ENCODE measurements around the gene CPSF2.

The CPSF2 gene

DNA sequence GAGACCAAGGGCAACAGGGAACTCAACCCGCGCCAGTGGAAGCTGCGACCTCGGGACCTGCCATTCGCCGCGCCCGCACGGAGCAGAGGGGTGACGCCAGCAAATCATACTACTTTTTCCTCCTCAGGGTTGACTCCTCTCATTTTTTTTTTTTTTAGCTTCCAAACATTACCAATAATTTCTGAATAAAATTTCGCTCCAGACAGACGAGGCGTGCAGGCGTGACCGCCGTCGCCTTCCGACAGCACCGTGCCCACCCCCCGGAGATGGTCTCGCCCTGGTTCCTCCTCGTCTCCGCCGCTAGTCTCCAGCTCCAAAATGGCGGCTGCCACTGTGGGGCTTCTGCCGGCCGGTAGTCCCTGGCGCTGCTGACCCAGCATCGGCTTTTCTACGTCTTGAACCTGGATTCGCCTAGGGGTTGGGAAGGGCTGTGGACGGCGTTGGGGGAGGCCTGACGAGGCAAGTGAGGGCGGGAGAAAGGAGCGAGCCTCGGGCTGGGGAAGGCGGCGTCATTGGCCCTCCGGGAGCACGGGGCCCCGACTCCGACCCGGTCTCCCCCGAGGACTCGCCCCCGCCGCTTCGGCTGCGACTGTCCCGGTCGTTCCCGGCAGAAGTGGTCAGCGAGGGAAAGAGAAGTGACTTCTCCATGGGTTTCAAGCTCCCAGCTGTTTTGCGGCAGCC lies at the start of gene CPSF2, which contains the start of gene NDUFB1:
CPSF2 (plus strand) TSS at position 300 of the 681 bp plus-strand sequence. CDS start 9,016 bp downstream, outside the sequence.
NDUFB1 (minus strand) TSS at position 37 of the 681 bp plus-strand sequence. CDS start 4,069 bp downstream, outside the sequence.
- peak; percentile 72 for DNase-seq

DNA sequence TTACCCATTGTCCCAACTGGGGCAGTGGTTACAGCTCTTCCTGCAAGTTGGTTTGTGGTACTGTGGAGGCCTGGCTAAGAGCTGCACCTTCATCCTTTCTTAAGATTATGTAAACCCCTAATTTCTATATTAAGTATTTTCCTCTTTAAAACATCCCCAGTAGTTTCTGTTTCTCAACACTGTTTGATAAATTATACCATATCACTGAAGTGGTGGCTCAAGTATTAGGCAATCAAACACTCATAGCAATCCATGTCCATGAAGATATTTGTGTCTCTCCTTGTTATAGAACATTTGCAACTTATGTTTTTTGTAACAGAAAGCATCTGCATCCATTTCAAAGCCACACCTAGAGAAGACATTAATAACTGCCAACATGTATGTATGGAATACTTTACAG lies 47.2 kb upstream of the CPSF2 start:
- no peak for DNase-seq

DNA sequence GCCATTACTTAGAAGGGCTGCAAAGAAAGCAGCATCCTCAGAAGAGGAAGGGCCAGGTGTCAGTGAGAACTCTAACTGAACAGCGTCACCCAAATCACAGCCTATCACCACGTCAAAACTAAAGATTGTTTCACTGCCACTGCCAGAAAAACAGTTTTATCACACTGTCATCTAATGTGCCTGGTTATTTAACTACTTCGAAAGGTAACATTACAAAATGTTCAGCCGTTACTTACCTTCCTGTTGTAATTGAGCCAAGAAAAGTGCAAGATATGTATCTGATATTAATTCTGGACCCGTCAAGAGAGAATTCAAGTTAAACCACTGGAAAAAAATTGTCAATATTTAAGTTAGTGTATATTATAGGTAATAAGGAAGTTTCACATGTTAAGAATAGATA lies 33.3 kb upstream of the CPSF2 start:
- no peak for DNase-seq

DNA sequence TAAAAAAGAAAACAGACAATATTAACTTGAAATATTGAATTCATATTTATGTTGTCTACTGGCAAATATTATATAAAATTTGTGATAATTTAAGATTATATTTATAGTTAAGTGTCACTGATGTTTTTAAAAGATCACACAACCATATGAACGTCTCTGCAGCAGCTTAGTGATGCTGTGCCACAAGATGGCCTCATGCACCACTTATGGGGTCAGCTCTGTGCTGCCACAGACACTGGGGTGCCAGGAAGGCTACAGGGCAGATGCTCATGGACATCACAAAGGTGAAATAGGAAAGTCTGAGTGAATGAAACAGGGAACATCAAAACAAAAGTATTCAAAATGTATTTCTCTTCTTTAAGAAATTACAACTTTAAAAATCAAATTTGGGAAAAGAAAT lies 28.4 kb upstream of the CPSF2 start:
- no peak for DNase-seq

DNA sequence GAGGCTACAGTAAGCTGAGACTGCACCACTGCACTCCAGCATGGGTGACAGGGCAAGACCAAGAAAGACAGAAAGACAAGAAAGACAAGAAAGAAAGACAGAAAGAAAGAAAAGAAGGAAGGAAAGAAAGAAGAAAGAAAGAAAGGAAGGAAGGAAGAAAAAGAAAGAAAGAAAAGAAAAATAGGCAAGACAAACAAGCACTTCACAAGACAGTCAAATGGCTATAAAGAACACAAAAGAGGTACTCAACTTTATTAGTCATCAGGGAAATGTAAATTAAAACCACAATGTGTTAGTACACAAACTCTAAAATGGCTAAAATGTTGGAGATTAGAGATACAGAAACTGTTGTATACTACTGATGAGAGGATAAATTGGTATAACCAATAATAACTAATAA lies 22.0 kb upstream of the CPSF2 start:
- DNase-seq = no peak

DNA sequence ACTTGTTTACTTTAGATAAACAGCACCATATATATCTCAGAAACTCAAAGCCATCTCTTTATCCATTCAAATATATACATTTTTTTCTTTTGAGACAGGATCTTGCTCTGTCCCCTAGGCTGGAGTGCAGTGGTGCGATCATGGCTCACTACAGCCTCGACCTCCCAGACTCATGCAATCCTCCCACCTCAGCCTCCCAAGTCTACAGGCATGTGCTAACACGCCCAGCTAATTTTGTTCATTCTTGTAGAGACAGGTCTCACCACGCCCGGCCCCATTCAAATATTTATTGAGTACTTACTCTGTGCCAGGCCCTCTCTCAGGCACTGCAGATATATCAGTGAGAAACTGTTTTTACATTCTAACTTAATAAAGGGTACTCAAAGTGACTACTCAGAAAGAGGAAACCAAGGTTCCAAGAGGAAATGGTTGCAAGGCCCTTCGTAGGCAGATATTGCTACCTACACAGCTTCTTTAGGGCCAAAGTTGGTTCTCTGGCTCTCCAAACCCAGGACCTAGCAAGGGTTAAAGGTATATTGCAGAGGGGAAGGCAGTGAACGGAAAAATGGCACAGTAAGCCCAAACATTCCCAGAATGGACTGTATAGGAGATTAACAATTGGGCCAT lies 18.3 kb upstream of the CPSF2 start:
- no peak for DNase-seq

DNA sequence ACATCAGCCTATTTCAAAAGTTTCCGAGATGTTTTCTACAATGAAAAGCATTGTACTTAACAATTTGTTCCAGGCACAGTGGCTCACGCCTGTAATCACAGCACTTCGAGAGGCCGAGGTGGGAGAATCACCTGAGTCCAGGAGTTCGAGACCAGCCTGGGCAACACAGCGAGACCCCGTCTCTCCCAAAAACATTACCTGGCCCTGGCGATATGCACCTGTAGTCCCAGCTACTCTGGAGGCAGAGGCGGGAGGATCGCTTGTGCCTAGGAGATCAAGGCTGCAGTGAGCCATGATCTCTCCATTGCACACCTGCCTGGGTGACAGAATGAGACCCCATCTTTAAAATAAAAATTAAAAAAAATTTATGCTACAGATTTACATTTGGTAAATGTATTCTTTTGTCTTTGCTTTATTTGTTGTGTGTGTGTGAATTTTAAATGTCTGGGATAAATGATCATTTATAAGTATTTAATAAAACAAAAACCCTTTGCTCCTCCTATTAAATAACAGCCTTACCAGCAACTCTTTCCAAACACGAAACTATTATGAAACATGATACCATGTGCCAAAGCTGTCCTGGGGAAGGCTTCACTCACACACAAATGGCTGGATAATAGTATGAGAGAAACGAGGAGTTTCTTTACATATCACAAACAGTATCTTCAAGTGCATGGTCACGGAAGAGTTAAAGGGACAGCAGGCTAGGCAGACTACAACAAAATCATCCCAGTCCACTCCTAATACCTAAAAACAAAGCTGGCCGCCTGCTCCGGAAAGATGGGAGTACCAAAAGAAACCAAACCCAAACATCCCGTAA lies 16.5 kb upstream of the CPSF2 start:
- DNase-seq = no peak

DNA sequence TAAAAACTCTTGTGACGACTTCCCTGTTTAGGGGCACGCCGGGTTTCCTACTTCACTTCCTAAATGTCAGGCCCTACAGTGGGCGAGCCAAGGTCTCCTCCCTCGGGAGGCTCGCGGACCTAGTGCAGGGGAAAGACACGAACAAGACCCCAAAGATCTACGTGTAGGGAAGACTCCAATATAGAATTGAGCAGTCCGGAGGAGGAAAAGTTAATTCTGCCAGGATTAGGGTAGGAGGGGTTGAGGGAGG lies 16.0 kb upstream of the CPSF2 start:
- no peak for DNase-seq

DNA sequence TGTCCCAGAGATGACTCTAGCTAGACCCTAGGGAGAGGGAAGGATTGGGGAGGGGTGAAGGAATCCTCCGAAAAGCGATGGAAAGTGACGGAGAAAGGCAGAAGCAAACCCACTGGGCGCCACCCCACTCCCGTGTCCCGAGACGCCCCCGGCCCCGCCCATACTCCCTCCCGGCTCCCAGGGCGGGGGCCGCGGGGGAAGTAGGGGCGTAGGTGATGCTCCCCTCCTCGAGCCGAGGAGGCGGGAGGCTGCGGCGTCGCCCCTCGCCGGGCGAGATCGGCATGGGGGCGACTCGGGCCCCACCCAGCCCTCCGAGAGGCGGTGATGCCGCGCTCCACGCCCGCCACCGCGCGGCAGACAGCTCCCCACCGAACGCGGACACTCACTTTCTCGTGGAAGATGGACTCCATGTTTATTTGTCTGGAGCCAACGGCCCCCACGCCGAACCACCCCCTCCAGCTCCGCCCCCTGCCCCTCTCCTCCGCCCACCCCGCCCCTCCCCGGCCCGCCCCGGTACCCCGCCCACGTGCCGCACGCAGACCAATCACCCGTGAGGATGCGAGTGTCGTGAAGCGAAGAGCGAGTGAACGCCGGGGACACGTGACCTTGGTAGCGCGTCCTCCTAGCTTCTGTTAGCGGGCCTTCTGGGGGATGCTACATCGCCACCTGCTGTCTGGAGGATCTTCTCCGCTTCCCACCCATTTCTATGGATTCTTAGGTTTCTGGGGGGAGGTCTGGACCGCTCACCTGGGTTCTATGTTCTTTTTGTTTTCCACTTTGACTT lies 15.4 kb upstream of the CPSF2 start, which contains the start of gene ATXN3:
ATXN3 (minus strand) TSS at position 440 of the 784 bp plus-strand sequence; CDS start at position 410, 30 bp downstream.
- peak; percentile 97 for DNase-seq

DNA sequence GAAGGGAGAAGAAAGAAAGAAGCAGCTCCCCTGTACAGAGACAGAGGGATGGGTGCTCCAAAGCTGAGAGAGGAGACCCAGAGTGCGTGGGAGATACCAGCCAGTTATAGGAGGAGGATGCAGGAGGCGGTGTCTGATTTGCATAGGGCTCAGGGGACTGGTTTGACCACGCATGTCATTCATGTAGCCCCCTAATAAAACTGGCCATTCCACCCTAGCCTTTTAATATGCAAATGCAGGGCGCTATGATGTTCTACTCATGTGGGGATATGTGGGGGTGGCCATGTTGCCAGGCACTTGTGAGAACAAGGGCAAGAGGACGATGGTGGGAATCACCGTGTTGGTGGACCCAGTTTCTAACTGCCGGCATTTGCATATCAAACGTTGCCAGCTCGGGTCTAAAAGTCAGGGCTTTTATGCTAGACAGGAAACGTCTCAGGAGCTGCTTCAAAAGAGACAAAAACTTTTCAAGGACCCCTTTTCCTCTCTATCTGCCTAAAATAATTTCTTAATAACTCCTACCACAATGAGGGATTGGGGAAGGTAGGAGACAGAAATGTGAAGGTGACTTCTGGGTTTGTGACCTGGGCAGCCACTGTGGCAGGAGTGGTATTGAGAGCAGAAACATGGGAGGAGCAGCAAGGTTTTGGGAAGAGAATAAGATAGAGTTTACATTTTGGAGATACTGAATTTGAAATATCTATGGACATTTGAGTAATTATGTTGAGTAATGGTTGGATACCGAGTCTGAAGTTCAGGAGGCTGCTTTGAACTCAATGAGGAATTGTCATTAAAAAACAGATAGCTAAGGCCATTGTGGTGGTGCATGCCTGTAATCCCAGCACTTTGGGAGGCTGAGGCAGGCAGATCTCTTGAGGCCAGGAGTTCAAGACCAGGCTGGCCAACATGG lies 13.2 kb upstream of the CPSF2 start:
- DNase-seq = peak; percentile 6

DNA sequence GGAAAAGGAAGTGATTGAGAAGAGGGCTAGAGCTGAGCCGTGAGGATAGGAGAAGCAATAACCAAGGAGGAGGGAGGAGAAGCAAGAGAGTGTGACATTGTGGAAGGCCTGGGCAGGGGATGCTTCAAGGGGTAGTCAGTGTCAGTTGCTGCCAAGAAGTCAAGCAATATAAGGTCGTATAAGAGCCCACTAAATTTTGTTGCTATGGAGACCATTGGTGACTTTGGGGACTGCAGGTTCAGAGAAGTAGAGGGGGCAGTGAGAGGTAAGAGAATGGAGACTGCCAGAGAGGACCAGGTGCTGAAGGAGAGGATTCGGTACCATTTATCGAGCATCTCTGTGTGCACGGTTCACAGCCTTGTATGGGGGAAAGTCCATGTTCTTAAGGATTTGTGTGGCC lies 12.3 kb upstream of the CPSF2 start:
- DNase-seq = no peak

DNA sequence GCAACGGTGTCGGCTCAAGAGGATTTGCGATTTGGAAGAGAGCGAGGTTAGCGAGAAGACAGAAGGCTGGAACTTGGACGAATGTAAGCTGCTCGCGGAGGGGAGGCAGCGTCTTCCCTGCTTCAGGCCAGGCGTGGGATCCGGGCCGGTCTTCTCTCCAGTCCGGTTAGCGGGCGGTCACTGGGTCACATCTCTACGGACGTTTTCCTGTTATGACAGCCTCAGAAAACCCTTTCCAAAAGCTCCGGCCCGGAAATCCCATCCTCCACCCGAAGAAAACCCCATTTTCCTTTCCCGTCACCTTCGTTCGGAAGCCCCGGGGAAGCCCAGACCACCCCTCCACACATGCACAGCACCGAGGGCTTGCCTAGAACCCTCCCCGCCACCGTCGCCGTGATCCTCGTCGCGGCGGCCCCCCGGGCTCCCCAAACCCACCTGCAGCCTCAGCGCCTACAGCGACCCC lies 531 bp upstream of the CPSF2 start:
- no peak for DNase-seq

DNA sequence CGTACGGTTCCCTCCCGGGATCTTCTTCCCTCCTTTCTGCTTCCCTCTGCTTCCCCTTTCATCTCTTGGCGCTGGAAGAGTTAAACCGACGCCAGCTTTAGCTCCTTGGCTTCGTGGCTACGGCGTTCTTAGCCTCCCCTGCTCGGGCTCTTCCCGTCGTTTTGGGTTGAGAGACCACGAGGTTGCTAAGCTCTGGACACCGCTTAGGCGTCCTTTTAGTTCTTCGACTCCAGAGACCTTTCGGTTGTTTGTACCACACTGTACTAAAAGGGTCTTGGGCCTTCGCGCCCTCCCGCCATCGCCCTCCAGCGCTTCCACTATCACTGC lies 545 bp downstream of the CPSF2 start:
- DNase-seq = peak; percentile 12

DNA sequence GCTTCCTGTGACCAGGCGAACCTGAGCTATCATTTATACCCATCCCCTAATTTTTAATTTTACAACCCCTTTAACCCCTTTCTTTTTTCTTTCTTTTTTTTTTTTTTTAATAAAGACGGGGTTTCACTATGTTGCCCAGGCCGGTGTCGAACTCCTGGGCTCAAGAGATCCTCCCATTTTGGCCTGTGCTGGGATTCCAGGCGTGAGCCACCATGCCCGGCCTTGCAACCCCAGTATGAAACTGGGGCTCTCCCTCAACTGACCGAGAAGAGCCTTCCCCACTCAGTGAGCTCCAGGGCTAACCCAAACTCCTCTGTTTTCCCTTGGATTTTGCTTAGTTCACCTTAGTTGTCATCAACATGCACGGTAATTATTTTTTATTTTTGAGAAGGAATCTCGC lies 992 bp downstream of the CPSF2 start:
- no peak for DNase-seq

DNA sequence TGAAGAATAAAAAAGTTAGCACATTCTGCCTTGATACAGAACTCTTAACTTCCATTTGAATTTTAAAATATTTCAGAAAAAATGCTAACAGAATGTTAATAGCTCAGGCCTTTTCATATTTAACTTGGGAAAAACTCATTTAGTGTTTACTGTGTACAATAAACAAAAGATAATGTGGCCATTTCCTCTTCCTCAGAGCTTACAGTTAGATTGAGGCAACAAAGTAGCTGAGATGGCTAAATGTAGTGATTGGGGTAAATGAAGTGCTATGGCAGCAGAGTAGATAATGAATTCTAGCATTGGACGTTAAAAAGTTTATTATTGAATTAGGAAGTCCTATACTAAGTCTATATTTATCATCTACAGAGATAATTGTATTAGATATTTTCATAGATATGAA lies 12.7 kb downstream of the CPSF2 start:
- no peak for DNase-seq

DNA sequence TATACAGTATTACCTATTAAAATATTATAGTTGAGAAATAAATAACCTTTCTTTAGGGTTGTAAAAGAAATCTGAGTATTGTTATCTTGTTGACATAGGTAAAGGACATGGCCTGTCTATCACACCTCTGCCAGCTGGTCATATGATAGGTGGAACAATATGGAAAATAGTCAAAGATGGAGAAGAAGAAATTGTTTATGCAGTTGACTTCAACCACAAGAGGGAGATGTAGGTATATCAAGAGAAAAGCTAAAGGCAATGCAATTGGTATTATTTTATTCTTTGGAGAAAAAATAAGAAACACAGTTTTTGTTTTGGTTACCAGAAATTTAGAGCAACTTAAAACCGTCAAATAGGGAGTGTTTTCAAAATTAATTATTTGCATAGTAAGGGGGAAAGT lies 13.5 kb downstream of the CPSF2 start:
- peak; percentile 39 for DNase-seq

DNA sequence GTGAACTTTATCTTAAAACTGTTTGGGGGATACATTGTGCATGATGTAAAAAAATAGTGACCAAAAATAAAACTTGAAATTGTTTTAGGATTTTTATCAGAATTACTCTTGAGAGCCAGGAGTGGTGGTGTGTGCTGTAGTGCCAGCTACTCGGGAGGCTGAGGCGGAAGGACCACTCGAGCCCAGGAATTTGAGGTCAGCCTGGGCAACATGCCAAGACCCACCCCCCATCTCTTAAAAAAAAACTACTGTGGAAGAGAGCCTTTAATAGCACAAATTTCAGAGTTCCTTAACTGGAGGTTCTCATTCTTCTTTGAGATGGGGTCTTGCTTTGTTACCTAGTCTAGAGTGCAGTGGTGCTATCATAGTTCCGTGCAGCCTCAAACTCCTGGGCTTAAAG lies 21.5 kb downstream of the CPSF2 start:
- no peak for DNase-seq

DNA sequence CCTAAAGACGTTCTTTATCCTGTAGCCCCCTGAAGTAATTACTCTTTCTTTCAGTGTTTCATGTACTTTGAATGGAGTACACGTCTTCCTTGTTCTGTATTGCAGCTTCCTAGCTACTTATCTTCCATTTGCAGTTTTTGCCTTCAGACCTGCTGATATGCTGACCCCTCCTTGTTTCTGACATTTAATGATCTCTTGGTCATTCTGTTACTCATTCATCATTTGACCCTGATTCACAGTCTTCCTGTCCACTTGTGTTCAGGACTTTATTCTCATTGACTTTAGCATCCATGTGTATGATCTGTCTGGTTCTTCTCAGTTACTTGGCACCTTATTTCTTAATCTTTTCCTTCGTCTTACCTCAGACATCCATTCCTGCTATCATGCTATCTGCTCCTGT lies 22.2 kb downstream of the CPSF2 start:
- DNase-seq = no peak

DNA sequence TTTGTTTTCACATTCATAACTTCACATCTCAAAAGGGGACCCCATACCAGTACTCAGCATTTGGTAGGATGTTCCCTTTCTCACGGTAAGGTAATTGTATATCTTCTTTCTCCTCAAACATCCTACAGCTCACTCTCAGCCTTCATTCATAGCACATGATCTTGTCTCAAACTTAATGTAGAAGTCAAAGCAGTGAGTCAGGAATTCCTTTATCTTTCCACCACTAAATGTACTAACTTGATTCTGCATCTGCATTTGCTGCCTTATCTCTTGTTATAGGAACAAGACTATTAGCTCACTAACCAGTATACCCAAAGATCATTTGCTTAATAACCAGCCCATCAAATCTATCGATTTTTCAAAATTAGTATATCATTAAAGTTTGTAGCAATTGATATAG lies 22.9 kb downstream of the CPSF2 start:
- DNase-seq = no peak

DNA sequence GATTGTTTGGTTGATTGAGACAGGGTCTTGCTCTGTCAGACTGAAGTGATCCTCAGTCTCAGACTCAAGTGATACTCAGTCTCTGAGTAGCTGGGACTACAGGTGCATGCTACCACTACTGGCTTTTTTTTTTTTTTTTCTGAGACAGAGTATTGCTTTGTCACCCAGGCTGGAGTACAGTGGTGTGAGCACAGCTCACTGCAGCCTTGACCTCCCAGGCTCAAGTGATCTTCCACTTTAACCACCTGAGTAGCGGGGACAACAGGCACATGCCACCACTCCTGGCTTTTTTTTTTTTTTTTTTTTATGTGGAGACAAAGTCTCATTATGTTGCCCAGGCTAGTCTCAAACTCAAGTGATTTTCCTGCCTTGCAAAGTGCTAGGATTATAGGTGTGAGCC lies 31.8 kb downstream of the CPSF2 start:
- DNase-seq = no peak

DNA sequence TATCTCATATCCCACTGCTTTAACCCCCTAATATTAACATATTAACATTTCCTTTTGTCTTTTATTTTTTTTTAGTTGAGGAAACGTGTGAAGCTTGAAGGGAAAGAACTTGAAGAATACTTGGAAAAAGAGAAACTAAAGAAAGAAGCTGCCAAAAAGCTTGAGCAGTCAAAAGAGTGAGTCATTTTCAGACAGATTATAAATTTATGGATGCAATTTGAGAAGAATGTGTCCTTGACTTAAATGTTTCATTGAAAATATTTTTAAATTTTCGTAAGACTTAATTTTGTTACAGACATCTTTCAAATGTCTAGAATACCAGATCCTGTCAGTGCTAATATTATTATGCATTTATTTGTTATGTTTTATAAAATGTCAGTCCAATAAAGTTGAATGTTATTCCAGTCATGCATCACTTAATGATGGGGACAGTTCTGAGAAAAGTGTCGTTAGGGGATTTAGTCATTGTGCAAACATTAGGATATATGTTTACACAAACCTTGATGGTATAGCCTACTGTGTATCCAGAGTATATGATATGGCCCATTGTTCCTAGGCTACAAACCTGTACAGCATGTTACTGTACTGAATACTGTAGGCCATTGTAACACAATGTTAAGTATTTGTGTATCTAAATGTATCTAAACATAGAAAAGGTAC lies 32.6 kb downstream of the CPSF2 start:
- DNase-seq = no peak

DNA sequence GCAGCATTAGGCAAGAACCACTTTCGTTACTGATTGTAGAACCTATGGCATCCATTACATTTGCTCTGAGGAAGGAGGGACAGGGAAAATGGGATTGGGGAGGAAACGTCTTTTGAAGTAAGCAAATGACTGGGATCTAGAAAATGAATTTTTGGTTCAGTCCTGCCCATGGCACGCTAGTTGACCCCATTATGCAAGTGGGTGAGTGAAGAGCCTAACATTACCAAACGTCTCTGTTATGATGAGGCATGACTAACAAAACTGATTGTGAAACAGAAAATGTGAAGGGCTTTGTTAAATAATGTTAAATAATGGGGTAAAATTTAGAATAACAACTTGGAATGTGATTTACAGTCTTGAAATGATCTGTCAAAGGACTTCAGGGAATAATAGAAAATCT lies 38.9 kb downstream of the CPSF2 start:
- no peak for DNase-seq

Measured in NCI-H2227 treated with DMSO at 0.1 percent for 48 hours (cell line).